AG10803 (cell line): Measurements from ENCODE around the gene WDR90.

Experiments
- DNase-seq: peaks from one replicate; pipeline ENCODE4 v3.0.0; 2010; ENCODE audit warnings: low read depth
- H3K4me3 ChIP-seq: 2 replicates; pipeline ENCODE4 v1.5.1; 2011; ENCODE audit warnings: mild to moderate bottlenecking, low read length, control low read depth
- TF ChIP-seq, protein P1 (sequence below): conservative IDR thresholded peaks from 2 replicates; pipeline ENCODE4 v1.5.1; 2011; ENCODE audit warnings: mild to moderate bottlenecking, low read length, control low read depth, inconsistent platforms

Gene WDR90

GRCh38 chr16:621526-622105 is 27.5 kb upstream of the WDR90 start:
- H3K4me3 ChIP-seq: no peak overlapping the region
- TF ChIP-seq, protein P1, sequence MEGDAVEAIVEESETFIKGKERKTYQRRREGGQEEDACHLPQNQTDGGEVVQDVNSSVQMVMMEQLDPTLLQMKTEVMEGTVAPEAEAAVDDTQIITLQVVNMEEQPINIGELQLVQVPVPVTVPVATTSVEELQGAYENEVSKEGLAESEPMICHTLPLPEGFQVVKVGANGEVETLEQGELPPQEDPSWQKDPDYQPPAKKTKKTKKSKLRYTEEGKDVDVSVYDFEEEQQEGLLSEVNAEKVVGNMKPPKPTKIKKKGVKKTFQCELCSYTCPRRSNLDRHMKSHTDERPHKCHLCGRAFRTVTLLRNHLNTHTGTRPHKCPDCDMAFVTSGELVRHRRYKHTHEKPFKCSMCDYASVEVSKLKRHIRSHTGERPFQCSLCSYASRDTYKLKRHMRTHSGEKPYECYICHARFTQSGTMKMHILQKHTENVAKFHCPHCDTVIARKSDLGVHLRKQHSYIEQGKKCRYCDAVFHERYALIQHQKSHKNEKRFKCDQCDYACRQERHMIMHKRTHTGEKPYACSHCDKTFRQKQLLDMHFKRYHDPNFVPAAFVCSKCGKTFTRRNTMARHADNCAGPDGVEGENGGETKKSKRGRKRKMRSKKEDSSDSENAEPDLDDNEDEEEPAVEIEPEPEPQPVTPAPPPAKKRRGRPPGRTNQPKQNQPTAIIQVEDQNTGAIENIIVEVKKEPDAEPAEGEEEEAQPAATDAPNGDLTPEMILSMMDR: no peak
- no peak for DNase-seq

DNA sequence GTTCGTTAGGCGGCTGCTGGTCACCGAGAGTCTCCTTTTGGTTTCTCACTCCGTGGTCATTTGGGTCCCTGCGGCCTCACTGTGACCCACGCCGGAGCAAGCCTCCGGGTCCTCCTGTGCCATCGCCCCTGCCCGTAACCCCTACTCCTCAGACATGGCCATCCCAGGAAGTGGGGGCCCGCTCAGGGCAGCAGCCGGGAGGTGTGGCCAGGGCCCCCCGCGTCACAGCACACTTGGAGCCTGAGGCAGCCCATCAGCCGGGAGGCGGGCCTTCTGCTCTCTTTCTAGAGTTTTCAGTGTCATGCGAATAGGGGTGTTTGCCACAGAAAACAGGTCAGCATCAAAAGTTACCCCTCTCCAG is 26.3 kb upstream of the WDR90 start:
- no peak for DNase-seq
- TF ChIP-seq, protein P1: no peak
- no peak overlapping the region for H3K4me3 ChIP-seq

DNA sequence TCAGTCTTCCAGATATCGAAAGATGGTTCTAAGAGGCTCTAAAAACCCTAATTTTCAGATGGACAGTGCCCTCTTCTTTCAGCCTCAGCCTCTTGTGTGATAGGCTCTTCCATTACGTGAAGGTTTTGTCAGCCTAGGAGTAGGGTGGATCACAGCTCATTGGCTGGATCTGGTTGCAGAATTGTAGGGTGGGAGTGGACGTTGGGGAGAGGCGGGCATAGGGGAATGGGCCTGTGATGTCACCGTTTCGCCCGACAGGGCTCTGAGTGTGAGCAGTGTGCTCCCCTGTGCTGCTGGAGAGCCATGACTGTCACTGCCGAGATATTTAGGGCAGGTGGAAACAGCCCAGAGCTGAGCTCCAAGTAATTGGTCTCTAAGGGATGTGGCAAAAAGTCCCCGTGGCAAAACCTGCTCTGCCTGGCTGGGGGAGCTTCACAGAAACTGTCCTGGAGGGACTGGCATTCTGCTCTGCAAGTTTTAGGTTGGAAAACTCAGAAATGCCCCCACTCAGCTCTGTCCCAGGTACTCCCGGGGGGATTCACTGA is 24.6 kb upstream of the WDR90 start:
- H3K4me3 ChIP-seq: no peak overlapping the region
- TF ChIP-seq, protein P1: no peak
- no peak for DNase-seq

- TF ChIP-seq, protein P1: no peak
- DNase-seq: no peak
These were observed 23.8 kb upstream of the WDR90 start for GRCh38 chr16:625117-625976.

DNA sequence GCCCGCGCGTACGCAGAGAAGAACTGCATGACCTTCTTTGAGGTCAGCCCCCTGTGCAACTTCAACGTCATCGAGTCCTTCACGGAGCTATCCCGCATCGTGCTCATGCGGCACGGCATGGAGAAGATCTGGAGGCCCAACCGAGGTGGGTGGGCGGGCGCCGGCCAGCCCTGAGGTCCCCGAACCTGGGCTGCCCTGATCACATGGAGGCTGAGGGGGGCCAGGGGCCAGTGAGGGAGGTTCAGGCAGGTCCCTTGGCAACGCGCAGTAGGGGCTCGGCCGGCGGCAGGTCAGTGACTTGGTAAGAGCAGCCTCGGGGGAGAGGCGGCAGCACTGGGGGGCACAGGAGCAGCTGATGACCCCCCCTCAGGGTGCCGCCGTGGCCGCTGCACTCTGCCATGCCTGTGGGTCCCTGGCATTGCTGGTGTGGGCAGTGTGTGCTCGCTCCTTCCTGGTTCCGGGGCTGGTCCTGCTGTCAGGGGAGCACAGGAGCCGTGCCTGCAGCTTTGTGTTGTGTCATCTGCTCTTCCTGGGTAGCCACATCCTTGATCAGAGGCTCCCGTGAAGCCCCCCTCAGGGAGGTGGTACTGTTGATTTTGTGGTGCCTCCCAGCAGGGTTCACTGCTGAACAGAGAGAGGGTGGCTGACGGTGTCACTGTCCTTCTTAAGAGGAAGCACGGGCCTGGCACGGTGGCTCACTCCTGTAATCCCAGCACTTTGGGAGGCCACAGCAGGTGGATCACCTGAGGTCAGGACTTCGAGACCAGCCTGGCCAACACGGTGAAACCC is 23.0 kb upstream of the WDR90 start:
- no peak overlapping the region for H3K4me3 ChIP-seq
- no peak for DNase-seq
- TF ChIP-seq, protein P1: no peak

More at GRCh38 chr16:625117-625976, 23.8 kb upstream of the WDR90 start:
- H3K4me3 ChIP-seq: no peak overlapping the region

- peak; percentile 94 for DNase-seq
- TF ChIP-seq, protein P1: no peak
- no peak overlapping the region for H3K4me3 ChIP-seq
These were observed 22.2 kb upstream of the WDR90 start for GRCh38 chr16:626787-627453.
